ENCODE data around the gene C2orf92.

C2orf92 gene

DNA sequence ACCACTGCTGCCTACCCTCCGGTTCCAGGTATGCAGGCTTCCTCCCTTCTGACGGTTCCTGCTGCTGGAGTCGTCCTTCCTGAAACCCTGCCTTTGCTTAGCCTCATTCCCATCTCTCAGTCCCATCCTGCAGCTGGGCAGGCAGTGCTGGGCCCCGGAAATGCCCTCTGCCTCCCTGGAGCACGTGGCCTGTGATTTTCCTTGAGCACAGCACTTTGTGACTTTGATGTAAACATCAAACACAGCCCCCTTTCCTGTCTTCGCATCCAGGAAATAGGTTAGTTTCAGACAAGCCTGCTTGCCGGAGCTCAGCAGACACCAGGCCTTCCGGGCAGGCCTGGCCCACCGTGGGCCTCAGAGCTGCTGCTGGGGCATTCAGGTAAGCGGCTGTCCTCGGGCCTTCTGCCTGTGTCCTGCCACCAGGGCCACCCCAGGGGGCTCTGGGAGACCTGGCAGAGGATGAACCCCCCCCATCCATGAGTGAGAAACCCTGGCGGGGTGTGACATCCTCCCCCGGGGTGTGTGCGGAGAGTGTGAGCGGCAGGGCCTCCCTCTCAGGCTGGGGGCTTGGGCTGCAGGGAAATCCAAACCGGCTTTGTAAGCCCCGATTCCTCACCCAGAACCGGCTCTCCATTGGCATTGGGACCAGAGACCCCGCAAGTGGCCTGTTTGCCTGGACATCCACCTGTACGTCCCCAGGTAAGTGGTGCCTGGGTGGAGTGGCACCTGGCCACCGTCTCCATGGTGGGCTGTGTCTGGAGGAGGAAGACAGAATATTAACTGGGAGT lies 44.0 kb downstream of the C2orf92 start, which contains the start of gene ZAP70:
TSS of gene ZAP70 (plus strand) at position 281 of the 788 bp plus-strand sequence. CDS start 10,461 bp downstream, outside the sequence.
- Mint-ChIP-seq H3K36me3 (peaks cover 6% of the 10 kb centered on the region), H3K4me1 (peaks cover 75% of the 10 kb centered on the region)

DNA sequence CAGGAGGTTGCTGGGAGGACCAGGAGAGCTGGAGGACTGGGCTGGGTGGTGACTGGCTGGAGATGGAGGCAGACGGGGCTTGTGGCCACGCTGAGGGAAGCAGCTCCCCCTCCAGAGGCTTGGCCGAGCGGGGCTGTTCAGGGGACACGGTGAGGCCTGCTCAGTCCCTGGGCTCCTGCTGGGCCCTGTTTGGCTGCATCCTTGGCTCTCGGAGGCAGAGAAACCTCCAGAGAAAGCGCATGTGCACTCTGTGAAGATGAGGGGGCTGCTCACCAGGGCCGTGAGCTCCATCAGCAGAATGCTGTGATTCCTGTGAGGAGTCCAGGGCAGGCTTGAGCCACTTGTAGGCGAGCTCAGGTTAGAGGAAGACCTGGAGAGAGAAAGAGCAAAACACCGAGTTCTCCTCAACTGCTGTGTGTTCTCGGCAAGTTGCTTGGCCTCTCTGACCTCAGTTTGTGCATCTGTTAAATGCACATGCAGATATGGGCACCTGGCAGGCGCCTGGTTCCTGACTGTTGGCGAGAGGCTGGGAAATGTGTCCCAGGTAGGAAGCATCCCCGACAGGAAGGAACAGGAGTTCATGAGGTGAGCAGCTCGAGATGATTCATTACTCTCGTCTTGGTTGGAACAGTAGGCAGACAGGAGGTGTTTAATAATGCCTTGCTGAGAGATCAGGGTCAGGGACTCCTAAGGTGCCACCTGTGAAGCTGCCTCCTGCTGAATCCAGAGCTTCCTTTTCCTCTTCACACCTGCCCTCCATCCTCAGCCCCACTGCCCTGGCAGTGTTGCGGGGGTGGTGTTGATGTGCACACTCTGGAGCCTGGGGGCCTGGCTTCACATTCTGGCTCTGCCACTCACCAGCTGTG lies 44.8 kb downstream of the C2orf92 start:
- no peaks in the 10 kb centered on the region for H3K27me3 Mint-ChIP-seq
- H3K27ac Mint-ChIP-seq, result peak overlapping the region; percentile 100
- H3K4me3 Mint-ChIP-seq, result peak overlapping the region; percentile 89
- no peaks in the 10 kb centered on the region for H3K9me3 Mint-ChIP-seq
- peaks cover 83% of the 10 kb centered on the region for H3K4me1 Mint-ChIP-seq
- H3K36me3 Mint-ChIP-seq, result peaks cover 11% of the 10 kb centered on the region

More for the DNA sequence above, 44.0 kb downstream of the C2orf92 start, which contains the start of gene ZAP70:
- Mint-ChIP-seq H3K27me3 (no peaks in the 10 kb centered on the region), H3K27ac (peak within 1 kb of the TSS; percentile 100), H3K4me3 (peak within 1 kb of the TSS; percentile 89), H3K9me3 (no peaks in the 10 kb centered on the region)

GRCh38 chr2:97714950-97715652 lies 45.6 kb downstream of the C2orf92 start:
- Mint-ChIP-seq H3K4me3 (peak overlapping the region; percentile 89), H3K4me1 (peaks cover 86% of the 10 kb centered on the region), H3K27me3 (no peaks in the 10 kb centered on the region), H3K9me3 (no peaks in the 10 kb centered on the region), H3K27ac (peak overlapping the region; percentile 100), H3K36me3 (peaks cover 11% of the 10 kb centered on the region)

DNA sequence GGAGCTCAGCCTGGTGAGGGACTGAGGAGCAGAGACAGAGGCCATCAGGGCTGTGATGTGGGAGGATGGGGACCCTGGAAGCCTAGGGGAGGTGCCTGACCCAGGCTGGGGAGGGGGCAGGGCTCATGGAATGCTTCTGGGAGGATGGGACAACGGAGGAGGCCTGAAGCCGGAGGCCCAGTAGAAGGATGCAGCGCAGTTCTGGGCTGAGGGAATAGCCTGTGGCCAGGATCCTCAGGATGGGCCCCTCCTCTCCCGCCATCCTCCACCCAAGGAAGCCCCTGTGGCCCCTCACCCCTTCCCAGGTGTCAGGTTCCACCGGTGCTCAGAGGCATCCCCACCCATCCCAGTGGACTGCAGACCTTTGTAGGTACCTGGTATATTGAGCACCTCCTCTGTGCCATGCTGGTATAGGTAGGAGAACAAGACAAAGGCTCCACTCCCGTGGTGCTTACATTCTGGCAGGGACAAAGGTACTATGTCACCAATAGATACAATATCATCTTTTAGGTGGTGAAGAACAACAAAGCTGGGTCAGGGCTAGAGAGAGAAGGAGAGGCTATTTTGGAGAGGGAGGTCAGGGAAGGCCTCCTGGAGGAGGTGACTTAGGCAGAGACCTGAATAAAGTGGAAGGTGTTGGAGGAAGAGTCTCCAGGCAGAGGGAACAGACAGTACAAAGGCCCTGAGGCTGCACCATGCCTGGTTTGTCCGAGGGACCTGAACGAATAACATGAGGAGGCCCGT lies 46.6 kb downstream of the C2orf92 start:
- Mint-ChIP-seq H3K27ac (peak overlapping the region; percentile 100), H3K4me3 (peak overlapping the region; percentile 89), H3K27me3 (no peaks in the 10 kb centered on the region), H3K9me3 (no peaks in the 10 kb centered on the region), H3K4me1 (peaks cover 85% of the 10 kb centered on the region), H3K36me3 (peaks cover 18% of the 10 kb centered on the region)

- H3K4me3 Mint-ChIP-seq, result peak overlapping the region; percentile 84
- H3K36me3 Mint-ChIP-seq, result peaks cover 18% of the 10 kb centered on the region
- no peaks in the 10 kb centered on the region for H3K9me3 Mint-ChIP-seq
- peak overlapping the region; percentile 96 for H3K27ac Mint-ChIP-seq
- peaks cover 79% of the 10 kb centered on the region for H3K4me1 Mint-ChIP-seq
- no peaks in the 10 kb centered on the region for H3K27me3 Mint-ChIP-seq
These were observed 47.4 kb downstream of the C2orf92 start for GRCh38 chr2:97716695-97717612.

DNA sequence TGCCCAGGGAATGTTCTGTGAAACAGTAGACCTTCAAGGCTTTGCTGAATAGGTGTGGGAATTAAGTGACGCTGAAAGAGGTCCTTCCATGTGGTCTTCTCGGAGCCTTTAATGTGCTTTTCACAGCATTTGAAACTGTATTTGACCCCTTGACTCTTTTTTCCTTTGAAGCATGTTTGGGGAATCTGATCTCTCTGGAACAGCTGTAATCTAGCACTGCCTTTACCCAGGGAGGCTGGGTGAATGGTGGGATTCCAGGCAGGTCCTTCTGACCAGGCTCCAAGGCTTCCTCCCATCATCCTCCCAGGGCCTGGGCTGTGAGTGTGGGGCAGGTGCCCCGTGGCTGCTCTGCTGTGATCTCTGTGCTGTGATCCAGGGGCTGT lies 48.1 kb downstream of the C2orf92 start:
- peak overlapping the region; percentile 96 for H3K27ac Mint-ChIP-seq
- peak overlapping the region; percentile 84 for H3K4me3 Mint-ChIP-seq
- H3K27me3 Mint-ChIP-seq, result no peaks in the 10 kb centered on the region
- H3K36me3 Mint-ChIP-seq, result peaks cover 19% of the 10 kb centered on the region
- peaks cover 78% of the 10 kb centered on the region for H3K4me1 Mint-ChIP-seq
- no peaks in the 10 kb centered on the region for H3K9me3 Mint-ChIP-seq

- H3K36me3 Mint-ChIP-seq, result peaks cover 21% of the 10 kb centered on the region
- peak overlapping the region; percentile 84 for H3K4me3 Mint-ChIP-seq
- H3K27me3 Mint-ChIP-seq, result no peaks in the 10 kb centered on the region
- no peaks in the 10 kb centered on the region for H3K9me3 Mint-ChIP-seq
- H3K27ac Mint-ChIP-seq, result peak overlapping the region; percentile 96
- peaks cover 78% of the 10 kb centered on the region for H3K4me1 Mint-ChIP-seq
These were observed 48.8 kb downstream of the C2orf92 start for GRCh38 chr2:97718051-97718882.

GRCh38 chr2:97718942-97719341 lies 49.4 kb downstream of the C2orf92 start:
- Mint-ChIP-seq H3K36me3 (peaks cover 21% of the 10 kb centered on the region), H3K27me3 (no peaks in the 10 kb centered on the region), H3K4me3 (peak overlapping the region; percentile 84), H3K4me1 (peaks cover 79% of the 10 kb centered on the region), H3K9me3 (no peaks in the 10 kb centered on the region), H3K27ac (peak overlapping the region; percentile 96)

- Mint-ChIP-seq H3K36me3 (peaks cover 21% of the 10 kb centered on the region), H3K9me3 (no peaks in the 10 kb centered on the region), H3K4me1 (peaks cover 80% of the 10 kb centered on the region)
These were observed 50.0 kb downstream of the C2orf92 start for GRCh38 chr2:97719362-97720155.

DNA sequence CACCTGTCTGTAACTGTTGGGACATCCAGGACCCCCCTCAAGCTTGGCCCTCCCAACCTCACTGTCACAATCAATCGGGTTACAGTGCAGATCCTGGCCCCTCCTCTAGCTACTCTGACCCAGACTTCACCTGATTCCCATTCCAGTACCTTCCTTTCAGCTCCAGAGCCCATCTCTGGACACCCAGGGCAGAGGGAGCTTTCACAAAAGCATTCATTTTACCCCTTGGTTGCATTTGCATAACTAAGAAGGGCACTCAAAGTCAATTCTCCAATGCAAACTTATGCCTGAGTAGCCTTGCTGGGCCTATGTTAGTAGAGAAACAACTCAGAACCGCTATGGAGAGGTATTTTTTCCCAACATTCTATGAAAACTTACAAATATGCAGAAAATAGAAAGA lies 51.2 kb downstream of the C2orf92 start:
- no peaks in the 10 kb centered on the region for H3K9me3 Mint-ChIP-seq
- peak overlapping the region; percentile 84 for H3K27ac Mint-ChIP-seq
- no peaks in the 10 kb centered on the region for H3K27me3 Mint-ChIP-seq
- H3K4me3 Mint-ChIP-seq, result peak overlapping the region; percentile 68
- peaks cover 24% of the 10 kb centered on the region for H3K36me3 Mint-ChIP-seq
- H3K4me1 Mint-ChIP-seq, result peaks cover 82% of the 10 kb centered on the region

More at GRCh38 chr2:97719362-97720155, 50.0 kb downstream of the C2orf92 start:
- H3K27me3 Mint-ChIP-seq, result no peaks in the 10 kb centered on the region
- peak overlapping the region; percentile 84 for H3K4me3 Mint-ChIP-seq
- H3K27ac Mint-ChIP-seq, result peak overlapping the region; percentile 96

- Mint-ChIP-seq H3K4me3 (no peak overlapping the region), H3K27me3 (no peaks in the 10 kb centered on the region), H3K27ac (no peak overlapping the region), H3K4me1 (peaks cover 82% of the 10 kb centered on the region), H3K36me3 (peaks cover 20% of the 10 kb centered on the region), H3K9me3 (no peaks in the 10 kb centered on the region)
These were observed 52.7 kb downstream of the C2orf92 start for GRCh38 chr2:97722227-97722626.

DNA sequence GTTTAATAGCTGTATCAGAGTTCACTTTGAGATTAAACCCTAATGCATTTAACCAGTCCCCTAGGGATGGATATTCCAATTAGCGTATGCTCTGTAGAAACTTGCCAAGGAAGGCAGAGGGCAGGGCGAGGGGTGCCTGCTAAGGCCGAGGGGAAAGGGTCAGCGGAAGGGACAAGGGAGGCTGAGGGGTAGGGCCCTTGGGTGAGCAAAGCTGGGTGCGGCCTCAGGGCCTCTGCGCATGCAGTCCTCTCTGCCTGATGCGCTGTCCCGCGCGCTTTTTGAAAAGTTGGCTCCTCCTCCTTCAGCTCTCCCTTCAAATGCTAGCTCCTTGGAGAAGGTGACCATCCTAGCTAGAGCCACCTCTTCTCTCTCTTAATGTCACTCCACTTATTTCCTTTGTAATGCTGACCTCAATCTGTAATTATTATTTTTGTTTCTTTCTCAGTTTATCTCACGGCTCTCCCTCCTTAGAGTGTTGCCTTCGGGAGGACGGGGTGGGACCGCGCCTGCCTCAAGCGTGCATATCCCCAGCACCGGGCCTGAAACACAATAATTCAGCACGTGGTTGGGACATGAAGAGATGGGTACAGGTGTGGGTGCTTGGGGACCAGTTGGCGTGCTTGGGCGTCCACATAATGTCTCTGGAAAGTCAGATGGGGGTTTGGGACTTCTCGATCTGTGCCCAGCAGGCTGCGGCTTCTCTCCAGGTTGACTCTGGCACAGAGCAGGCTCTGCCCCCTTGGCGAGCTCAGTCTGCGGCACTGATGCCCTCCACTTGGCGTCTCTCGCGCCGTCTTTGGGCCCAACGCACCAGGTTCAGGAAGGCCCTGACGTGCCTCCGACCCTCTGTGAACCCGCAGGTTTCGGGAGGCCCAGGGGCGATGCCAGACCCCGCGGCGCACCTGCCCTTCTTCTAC lies 53.9 kb downstream of the C2orf92 start:
- Mint-ChIP-seq H3K27ac (no peak overlapping the region), H3K4me3 (no peak overlapping the region), H3K36me3 (peaks cover 29% of the 10 kb centered on the region), H3K9me3 (no peaks in the 10 kb centered on the region), H3K4me1 (peaks cover 82% of the 10 kb centered on the region), H3K27me3 (no peaks in the 10 kb centered on the region)

Data from activated naive CD4-positive, alpha-beta T cell treated with anti-CD3 and anti-CD28 coated beads, Interleukin-2, amount 50 U/mL, for 24 hours (primary cell).